CD4-positive, alpha-beta T cell treated with Interleukin-2 at 100 ng/mL for 4 hours (primary cell): ENCODE measurements around the gene SLC24A3.
A peak's percentile ranks its signal among the peaks of the same experiment; 100 is the strongest.

Experiments used
- DNase-seq: peaks from one replicate; pipeline ENCODE4 v3.0.0-alpha.2; 2020; ENCODE audit warnings: low spot score

SLC24A3 gene

GRCh38 chr20:19212469-19212815, at the start of gene SLC24A3:
SLC24A3 (plus strand) TSS chr20:19212642.
- DNase-seq, result no peak

GRCh38 chr20:19170148-19170547, 42.3 kb upstream of the SLC24A3 start:
- no peak for DNase-seq

DNA sequence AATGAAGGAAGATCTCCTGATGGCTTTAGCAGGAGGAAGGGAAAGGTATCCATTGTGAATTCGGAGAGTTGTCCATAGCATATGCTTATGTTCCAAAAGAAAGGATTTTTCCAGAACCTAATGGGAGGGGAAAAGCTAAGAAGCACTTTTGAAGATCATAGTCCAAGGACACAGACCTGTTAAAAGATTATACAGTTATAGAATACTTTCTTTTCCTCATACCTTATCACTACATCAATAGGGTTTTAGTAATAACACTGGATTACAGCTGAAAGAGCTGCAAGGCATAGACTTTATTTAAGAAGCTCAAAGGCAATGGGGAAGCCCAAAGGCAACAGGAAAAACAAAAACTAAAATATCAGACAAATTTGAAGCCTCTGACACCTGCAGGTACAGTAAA, 39.8 kb upstream of the SLC24A3 start:
- DNase-seq, result no peak

GRCh38 chr20:19176470-19177052, 35.9 kb upstream of the SLC24A3 start:
- no peak for DNase-seq

DNA sequence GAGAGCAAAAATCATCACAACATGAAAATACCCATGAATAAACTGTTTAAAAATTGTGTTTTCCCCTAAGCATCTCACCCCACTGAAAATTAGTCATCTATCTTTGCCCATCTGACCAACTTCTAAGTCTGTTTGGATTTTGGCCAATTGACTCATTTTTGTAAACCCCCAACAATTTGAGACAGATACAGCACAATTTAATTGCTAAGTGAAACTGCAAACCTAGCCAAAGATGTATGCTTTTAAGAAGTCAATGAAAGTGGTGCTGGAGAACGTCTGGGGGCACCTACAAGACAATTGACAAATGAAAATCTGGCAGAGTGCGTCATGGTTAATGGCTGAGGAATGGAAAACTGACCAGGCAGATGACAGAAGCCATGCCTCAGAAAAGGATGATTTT, 30.9 kb upstream of the SLC24A3 start:
- DNase-seq, result no peak

- no peak for DNase-seq
These were observed 27.4 kb upstream of the SLC24A3 start for GRCh38 chr20:19185083-19185482.

GRCh38 chr20:19193349-19193748, 19.1 kb upstream of the SLC24A3 start:
- DNase-seq, result no peak

DNA sequence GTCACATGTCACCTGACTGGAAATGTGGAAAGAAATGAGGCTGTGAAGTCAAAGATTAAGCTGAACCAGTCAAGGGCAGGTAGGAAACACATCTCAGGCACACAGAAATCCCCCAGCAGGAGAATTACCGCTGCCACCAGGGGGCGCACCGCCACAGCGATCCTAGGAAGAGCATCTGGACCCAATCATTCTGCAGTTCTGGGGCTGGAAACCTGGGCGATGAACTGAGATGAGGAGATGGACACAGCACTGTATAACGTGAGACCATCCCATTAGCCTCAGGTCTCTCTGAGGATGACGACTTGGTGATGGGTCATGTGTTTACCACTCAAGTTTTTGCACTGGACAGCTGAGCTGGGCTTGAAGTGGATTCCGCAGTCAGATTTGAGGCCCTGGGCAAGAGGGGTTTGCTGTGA, 6.5 kb upstream of the SLC24A3 start:
- peak; percentile 44 for DNase-seq

DNA sequence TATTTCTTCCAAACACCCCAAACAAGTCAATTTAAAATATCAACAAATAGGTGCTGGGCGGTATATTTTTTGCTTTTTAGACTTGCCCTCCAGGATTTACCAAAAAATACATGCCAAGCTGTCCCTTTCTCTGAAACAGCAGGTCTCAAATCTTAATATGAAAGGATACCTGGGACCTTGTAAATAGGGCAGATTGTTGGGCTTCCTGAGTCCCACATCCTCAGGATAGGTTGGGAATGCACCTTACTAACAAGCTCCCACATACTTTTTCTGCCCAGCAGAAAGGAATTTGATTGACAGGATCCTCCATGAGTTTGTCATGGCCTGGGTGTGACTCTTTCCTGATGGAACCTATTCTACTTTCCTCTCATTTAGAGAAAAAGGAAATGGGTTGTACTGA, 4.9 kb upstream of the SLC24A3 start:
- no peak for DNase-seq

- DNase-seq, result no peak
These were observed 1.9 kb upstream of the SLC24A3 start for GRCh38 chr20:19210391-19211155.

GRCh38 chr20:19211252-19211651, 1.2 kb upstream of the SLC24A3 start:
- DNase-seq, result no peak

GRCh38 chr20:19211661-19212468, 577 bp upstream of the SLC24A3 start:
- DNase-seq, result no peak

- DNase-seq, result no peak
These were observed 520 bp downstream of the SLC24A3 start for GRCh38 chr20:19212821-19213502.

GRCh38 chr20:19213946-19214490, 1.6 kb downstream of the SLC24A3 start:
- no peak for DNase-seq

DNA sequence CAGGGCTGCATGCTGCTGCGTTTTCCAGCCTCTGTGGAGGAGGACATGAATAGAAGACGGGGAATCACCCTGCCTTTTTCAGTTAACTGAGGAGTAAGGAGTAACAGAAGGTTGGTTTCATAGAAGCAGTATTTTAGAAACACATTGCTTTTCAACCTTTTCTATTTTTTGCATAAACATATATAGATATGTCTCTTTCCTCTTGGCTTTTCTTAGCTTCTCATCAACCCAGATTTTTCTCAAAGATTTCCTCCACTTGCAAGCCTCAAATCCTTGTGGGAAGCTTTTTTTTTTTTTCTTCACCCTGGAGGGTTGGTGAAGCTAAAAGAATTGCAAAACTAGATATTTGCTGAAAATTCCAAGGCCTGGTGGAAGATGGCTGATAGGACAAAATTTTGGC, 6.0 kb downstream of the SLC24A3 start:
- no peak for DNase-seq

- DNase-seq, result no peak
These were observed 10.1 kb downstream of the SLC24A3 start for GRCh38 chr20:19222520-19223040.

DNA sequence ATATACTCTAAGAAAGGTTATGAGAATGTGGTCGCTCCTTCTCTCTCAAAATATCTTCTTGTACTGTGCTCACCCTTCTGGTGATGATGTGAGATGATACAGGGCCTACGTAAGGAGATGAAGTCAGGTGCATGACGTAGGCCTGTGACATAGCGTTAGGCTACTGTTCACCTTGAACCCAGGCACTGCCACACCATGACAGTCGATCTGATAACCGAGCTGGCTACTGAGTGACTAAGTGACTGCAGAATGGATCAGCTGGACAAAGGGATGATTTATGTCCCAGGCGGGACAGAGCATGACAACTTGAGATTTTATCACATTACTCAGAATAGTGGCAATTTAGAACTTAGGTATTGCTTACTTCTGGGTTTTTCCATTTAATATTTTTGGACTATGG, 11.2 kb downstream of the SLC24A3 start:
- no peak for DNase-seq

GRCh38 chr20:19231359-19232035, 19.1 kb downstream of the SLC24A3 start:
- DNase-seq, result no peak

DNA sequence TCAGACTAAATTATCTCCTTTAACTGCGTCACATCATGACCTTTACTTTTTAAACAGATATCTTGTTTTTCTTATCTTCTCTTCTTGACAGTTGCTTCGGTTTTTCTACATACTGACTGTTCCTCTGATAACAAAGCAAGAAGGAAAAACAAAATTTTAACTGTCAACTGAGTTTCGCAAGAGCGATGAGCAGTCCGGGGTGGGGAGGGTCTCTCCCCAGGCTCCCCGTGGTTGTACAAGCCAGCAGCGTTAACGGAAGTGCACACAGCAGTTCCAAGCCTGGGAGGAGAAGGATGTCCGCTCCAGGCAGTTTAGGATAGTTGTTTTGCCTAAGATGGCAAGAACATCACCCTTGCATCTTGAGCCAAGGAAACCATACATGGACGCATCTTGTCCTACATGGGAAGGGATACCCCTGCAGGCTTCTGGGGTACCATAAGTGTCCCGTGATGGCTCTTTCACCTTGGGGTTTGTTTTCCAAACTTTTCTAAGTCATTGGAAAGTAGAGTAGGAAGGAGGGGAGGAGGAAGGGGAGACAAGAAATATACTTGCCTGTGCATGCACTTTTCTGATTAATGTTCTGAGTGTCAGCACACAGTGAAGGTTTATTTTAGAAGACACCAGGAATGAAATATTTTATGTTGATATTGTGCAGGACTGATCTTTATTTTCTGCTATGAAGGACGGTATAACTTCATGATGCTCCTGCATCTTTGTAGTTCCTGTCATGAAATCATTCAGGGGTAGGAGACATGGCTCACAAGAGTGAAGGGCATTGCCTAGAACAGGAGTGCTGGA, 20.8 kb downstream of the SLC24A3 start:
- no peak for DNase-seq

DNA sequence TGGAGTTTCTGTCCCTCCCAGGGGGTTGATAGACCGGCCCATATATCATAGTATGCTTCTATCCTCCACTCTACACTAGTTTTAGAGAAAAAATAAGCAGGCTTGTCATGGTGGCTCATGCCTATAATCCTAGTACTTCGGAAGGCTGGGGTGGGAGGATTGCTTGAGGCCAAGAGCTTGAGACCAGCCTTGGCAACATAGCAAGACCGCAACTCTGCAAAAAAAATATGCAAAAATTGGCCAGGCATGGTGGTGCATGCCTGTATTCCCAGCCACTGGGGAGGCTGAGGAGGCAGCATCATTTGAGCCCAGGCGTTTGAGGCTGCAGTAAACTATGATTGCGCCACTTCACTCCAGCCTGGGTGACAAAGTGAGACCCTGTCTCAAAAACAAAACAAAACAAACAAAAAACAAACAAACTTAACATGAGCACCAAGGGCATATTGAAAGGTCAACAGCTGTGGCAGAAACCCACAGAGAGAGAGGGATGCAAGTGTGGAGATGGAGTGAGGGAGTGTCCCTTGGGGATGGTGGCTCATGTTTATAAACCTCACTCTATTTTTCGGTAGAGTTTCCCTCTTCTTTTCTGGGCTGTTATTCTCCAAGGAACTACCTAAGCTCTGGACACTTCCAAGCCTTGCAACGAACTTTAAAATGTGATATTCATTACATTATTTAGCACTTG, 24.1 kb downstream of the SLC24A3 start:
- DNase-seq, result no peak
